DOHH2 (cell line): ENCODE data around the gene KCNJ4.
"Not testable (repeated sequence)": the region's sequence is repeated elsewhere in the genome, so short reads cannot be mapped to it uniquely, and the experiment has no call there.

Source experiments
- CTCF ChIP-seq: fragments of 200-600 bp; sonication (generic); IDR thresholded peaks from one replicate; pipeline ENCODE4 v1.5.1; 2014; ENCODE audit warnings: antibody characterized with exemption, mild to moderate bottlenecking, low read depth, low read length; ENCODE audit not compliant: poor library complexity, severe bottlenecking
- EZH2phosphoT487 ChIP-seq: fragments of 200-600 bp; sonication (generic); IDR thresholded peaks from 2 replicates; pipeline ENCODE4 v1.6.1; 2017; ENCODE audit warnings: borderline replicate concordance, mild to moderate bottlenecking, antibody characterized with exemption, low read length, moderate library complexity, mixed read lengths

GRCh38 chr22:38395944-38396343 lies 59.1 kb downstream of the KCNJ4 start:
- TF ChIP-seq CTCF, EZH2phosphoT487: not testable (repeated sequence)
